ENCODE measurements around the gene OBP2A.

Gene OBP2A

GRCh38 chr9:135536216-135536615, 9.7 kb upstream of the OBP2A start:
- no peak for TF ChIP-seq TEAD4 (IDR thresholded peaks at IDR 0.05)
- TF ChIP-seq NFIC (IDR thresholded peaks at IDR 0.05), result no peak
- no peak for TF ChIP-seq MAX (IDR thresholded peaks at IDR 0.05)
- no peak for TF ChIP-seq EGR1 (IDR thresholded peaks at IDR 0.05)
- TF ChIP-seq, protein P1, sequence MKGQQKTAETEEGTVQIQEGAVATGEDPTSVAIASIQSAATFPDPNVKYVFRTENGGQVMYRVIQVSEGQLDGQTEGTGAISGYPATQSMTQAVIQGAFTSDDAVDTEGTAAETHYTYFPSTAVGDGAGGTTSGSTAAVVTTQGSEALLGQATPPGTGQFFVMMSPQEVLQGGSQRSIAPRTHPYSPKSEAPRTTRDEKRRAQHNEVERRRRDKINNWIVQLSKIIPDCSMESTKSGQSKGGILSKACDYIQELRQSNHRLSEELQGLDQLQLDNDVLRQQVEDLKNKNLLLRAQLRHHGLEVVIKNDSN (IDR thresholded peaks at IDR 0.05), result no peak
- TF ChIP-seq REST (IDR thresholded peaks at IDR 0.05; ENCODE audit: low read depth), result no peak
- no peak for TF ChIP-seq ZBTB7A (IDR thresholded peaks at IDR 0.05; ENCODE audit: low read depth)
- no peak for TF ChIP-seq YY1 (IDR thresholded peaks at IDR 0.05; ENCODE audit: low read depth)
- TF ChIP-seq EP300 (IDR thresholded peaks at IDR 0.05; ENCODE audit: borderline replicate concordance), result no peak
- no peak for TF ChIP-seq FOXM1 (IDR thresholded peaks at IDR 0.05; ENCODE audit: borderline replicate concordance, low read depth)
- TF ChIP-seq CEBPB (IDR thresholded peaks at IDR 0.05), result no peak
- no peak for TF ChIP-seq RAD21 (IDR thresholded peaks at IDR 0.05; ENCODE audit: low read depth)
- TF ChIP-seq TAF1 (IDR thresholded peaks at IDR 0.05; ENCODE audit: low read depth), result no peak
- no peak for TF ChIP-seq TCF12 (IDR thresholded peaks at IDR 0.05; ENCODE audit: low read depth)

- TF ChIP-seq RAD21 (IDR thresholded peaks at IDR 0.05; ENCODE audit: low read depth) (no peak), NFIC (IDR thresholded peaks at IDR 0.05) (no peak), CEBPB (IDR thresholded peaks at IDR 0.05) (no peak)
Observed at GRCh38 chr9:135544981-135545635, 818 bp upstream of the OBP2A start.

DNA sequence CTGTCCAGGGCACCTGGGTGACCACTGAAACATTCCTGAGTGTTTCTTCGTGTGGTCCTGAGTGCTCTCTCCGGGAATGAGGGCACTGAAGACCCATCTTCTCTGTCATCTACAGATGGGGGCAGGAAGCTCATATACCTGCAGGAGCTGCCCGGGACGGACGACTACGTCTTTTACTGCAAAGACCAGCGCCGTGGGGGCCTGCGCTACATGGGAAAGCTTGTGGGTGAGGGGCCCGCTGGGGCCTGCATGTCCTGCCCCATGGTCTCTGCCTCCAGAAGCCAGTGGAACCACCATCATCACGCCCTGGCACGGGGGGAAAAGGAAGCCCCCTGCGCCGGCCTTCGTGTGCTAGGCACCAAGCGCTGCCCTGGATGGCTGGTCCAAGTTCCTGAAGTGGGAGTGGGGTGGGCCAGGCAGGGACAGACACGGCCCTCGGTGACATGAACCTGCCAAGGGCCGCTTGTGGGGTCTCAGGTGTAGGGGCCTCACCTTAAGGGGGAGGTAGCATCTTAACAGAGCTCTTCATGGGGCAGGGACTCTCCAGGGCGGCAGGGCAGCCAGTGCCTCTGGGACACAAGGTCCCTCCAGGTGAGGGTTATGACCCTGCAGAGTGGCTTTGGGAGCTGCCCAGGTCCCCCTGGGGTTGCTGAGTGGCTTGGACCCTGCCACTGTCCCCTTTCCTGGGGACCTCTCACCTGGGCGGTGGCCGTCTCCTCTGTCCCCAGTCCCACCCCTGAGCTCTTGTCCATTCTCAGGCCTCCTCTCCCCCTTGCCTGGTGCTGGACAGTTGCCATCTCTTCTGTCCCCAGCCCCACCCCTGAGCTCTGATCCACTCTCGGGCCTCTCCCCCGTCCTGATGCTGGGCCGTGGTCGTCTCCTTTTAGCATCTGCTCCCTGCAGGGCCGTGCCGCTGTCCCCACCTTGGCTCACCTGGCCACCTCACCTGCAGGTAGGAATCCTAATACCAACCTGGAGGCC, 2.1 kb downstream of the OBP2A start:
- TF ChIP-seq EGR1 (IDR thresholded peaks at IDR 0.05) (no peak), ZBTB7A (IDR thresholded peaks at IDR 0.05; ENCODE audit: low read depth) (no peak), MAX (IDR thresholded peaks at IDR 0.05) (no peak), YY1 (IDR thresholded peaks at IDR 0.05; ENCODE audit: low read depth) (no peak), REST (IDR thresholded peaks at IDR 0.05; ENCODE audit: low read depth) (no peak), CEBPB (IDR thresholded peaks at IDR 0.05) (no peak), EP300 (IDR thresholded peaks at IDR 0.05; ENCODE audit: borderline replicate concordance) (no peak)

GRCh38 chr9:135550344-135550918, 4.5 kb downstream of the OBP2A start:
- TF ChIP-seq EGR1 (IDR thresholded peaks at IDR 0.05) (no peak), FOXM1 (IDR thresholded peaks at IDR 0.05; ENCODE audit: borderline replicate concordance, low read depth) (no peak), ZBTB7A (IDR thresholded peaks at IDR 0.05; ENCODE audit: low read depth) (no peak), REST (IDR thresholded peaks at IDR 0.05; ENCODE audit: low read depth) (no peak), TAF1 (IDR thresholded peaks at IDR 0.05; ENCODE audit: low read depth) (no peak), CREB1 (IDR thresholded peaks at IDR 0.05; ENCODE audit: low read depth) (no peak), YY1 (IDR thresholded peaks at IDR 0.05; ENCODE audit: low read depth) (no peak), RAD21 (IDR thresholded peaks at IDR 0.05; ENCODE audit: low read depth) (no peak), NFIC (IDR thresholded peaks at IDR 0.05) (no peak), EP300 (IDR thresholded peaks at IDR 0.05; ENCODE audit: borderline replicate concordance) (no peak), TCF12 (IDR thresholded peaks at IDR 0.05; ENCODE audit: low read depth) (no peak), CEBPB (IDR thresholded peaks at IDR 0.05) (no peak), TEAD4 (IDR thresholded peaks at IDR 0.05) (no peak)
- TF ChIP-seq, protein P1 (IDR thresholded peaks at IDR 0.05), result no peak
